OCI-LY7 (cell line): ENCODE measurements around the gene KRR1.

Source experiments
- EZH2phosphoT487 ChIP-seq: fragments of 200-600 bp; sonication (generic); IDR thresholded peaks from 2 replicates; pipeline ENCODE4 v1.6.1; 2018; ENCODE audit warnings: low read depth, borderline replicate concordance, mild to moderate bottlenecking, mixed run types, antibody characterized with exemption, low read length, moderate library complexity, mixed read lengths
- TF ChIP-seq, protein P1 (sequence below): fragments of 200-600 bp; sonication (generic); conservative IDR thresholded peaks from 2 replicates; pipeline ENCODE4 v1.5.1; 2014; ENCODE audit warnings: mild to moderate bottlenecking, antibody characterized with exemption, low read length, moderate library complexity, mixed read lengths

GRCh38 chr12:75471902-75472890 lies 39.2 kb downstream of the KRR1 start:
- TF ChIP-seq, protein P1, sequence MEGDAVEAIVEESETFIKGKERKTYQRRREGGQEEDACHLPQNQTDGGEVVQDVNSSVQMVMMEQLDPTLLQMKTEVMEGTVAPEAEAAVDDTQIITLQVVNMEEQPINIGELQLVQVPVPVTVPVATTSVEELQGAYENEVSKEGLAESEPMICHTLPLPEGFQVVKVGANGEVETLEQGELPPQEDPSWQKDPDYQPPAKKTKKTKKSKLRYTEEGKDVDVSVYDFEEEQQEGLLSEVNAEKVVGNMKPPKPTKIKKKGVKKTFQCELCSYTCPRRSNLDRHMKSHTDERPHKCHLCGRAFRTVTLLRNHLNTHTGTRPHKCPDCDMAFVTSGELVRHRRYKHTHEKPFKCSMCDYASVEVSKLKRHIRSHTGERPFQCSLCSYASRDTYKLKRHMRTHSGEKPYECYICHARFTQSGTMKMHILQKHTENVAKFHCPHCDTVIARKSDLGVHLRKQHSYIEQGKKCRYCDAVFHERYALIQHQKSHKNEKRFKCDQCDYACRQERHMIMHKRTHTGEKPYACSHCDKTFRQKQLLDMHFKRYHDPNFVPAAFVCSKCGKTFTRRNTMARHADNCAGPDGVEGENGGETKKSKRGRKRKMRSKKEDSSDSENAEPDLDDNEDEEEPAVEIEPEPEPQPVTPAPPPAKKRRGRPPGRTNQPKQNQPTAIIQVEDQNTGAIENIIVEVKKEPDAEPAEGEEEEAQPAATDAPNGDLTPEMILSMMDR = no peak
- no peak for TF ChIP-seq EZH2phosphoT487
